Activated naive CD4-positive, alpha-beta T cell treated with anti-CD3 and anti-CD28 coated beads for 36 hours (primary cell): ENCODE data around the gene AKR1C2. TPM values are rescaled to one million over a fixed set of nuclear protein-coding genes. Genes with fewer than 3 reads are reported as not detected.
"Not testable (repeated sequence)": the region's sequence is repeated elsewhere in the genome, so short reads cannot be mapped to it uniquely, and the experiment has no call there.

Experiments used
- CTCF ChIA-PET: fragments of 350-600 bp; sonication (Branson Sonifier 250); formaldehyde crosslinking; loops from one replicate; lab custom pipeline; 2021; ENCODE audit warnings: antibody characterized with exemption; lab: Charles Lee
- DNase-seq: peaks from one replicate; pipeline ENCODE4 v3.0.0-alpha.2; 2020
- H3K27ac Mint-ChIP-seq: one replicate; pipeline ENCODE4 v1.8.0; 2021; ENCODE audit warnings: mild to moderate bottlenecking, mixed read lengths
- H3K27me3 Mint-ChIP-seq: one replicate; pipeline ENCODE4 v1.8.0; 2021; ENCODE audit warnings: low read depth, mixed read lengths
- H3K36me3 Mint-ChIP-seq: one replicate; pipeline ENCODE4 v1.8.0; 2021; ENCODE audit warnings: low read depth, mixed read lengths
- H3K4me1 Mint-ChIP-seq: one replicate; pipeline ENCODE4 v1.8.0; 2021; ENCODE audit warnings: low read depth, mixed read lengths
- H3K4me3 Mint-ChIP-seq: one replicate; pipeline ENCODE4 v1.8.0; 2021; ENCODE audit warnings: mild to moderate bottlenecking, moderate library complexity, mixed read lengths
- H3K9me3 Mint-ChIP-seq: one replicate; pipeline ENCODE4 v1.8.0; 2021; ENCODE audit warnings: mixed read lengths
- intact Hi-C: fragments of 100-400 bp; cut with micrococcal nuclease; formaldehyde crosslinking; loops from one replicate; pipeline ENCODE4 v1.15.1; 2023
- total RNA-seq, 2 experiments: library from RNA; stranded (reverse); gene quantifications; one replicate each; pipeline ENCODE4 v1.2.3, GENCODE V29; 2021

AKR1C2 gene
- under 1 TPM in 1 of 2 experiments, not detected in 1; 0.10 TPM for total RNA-seq

GRCh38 chr10:5003127-5004029 lies at the start of gene AKR1C2:
Gene AKR1C2 (minus strand): TSS chr10:5003857. CDS start chr10:5003835, 22 bp downstream.
- H3K27ac Mint-ChIP-seq, H3K27me3 Mint-ChIP-seq, DNase-seq, H3K4me1 Mint-ChIP-seq, CTCF ChIA-PET, H3K9me3 Mint-ChIP-seq, intact Hi-C loops, H3K36me3 Mint-ChIP-seq, H3K4me3 Mint-ChIP-seq: not testable (repeated sequence)

GRCh38 chr10:5052951-5053500 lies 49.4 kb upstream of the AKR1C2 start:
- H3K36me3 Mint-ChIP-seq, H3K4me3 Mint-ChIP-seq, CTCF ChIA-PET, H3K27me3 Mint-ChIP-seq, H3K9me3 Mint-ChIP-seq, H3K27ac Mint-ChIP-seq, H3K4me1 Mint-ChIP-seq, DNase-seq, intact Hi-C loops: not testable (repeated sequence)

DNA sequence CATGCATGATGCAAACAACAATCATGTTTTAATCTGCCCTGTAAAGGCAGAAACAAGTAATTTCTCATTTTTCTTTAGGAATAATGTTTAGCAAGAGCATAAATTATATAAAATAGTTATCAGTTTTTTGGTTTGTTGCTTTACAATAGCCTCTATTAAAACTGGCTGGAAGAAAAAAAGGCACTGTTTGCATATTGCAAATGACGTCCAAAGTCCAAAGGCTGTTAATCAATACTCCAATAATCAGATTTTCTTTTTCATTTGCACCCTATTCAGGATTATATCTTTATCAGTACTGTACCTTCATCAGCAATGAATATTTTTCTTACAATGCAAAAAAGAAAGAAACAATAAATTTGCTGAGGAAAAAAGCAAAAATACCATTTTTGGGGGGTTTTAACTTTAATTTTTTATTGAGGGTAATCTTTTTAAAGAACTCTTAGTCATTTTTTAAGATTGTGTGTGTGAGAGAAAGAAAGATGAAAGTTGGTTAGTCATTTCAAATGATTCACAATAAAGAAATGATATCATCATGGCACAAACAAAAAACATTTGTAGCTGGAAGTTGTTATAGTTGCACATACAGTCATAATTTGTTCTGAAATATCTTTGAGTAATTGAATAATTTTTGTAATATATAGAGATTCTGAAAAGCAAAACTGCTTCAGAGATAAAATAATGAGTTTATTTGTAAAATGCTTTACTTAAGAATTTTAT lies 44.4 kb upstream of the AKR1C2 start:
- no peaks in the 10 kb centered on the region for H3K4me1 Mint-ChIP-seq
- H3K36me3 Mint-ChIP-seq = no peaks in the 10 kb centered on the region
- DNase-seq = no peak
- intact Hi-C loops = no loop called here
- no peaks in the 10 kb centered on the region for H3K27me3 Mint-ChIP-seq
- H3K27ac Mint-ChIP-seq = no peak overlapping the region
- H3K4me3 Mint-ChIP-seq = no peak overlapping the region
- no peaks in the 10 kb centered on the region for H3K9me3 Mint-ChIP-seq
- CTCF ChIA-PET = no interaction called here

DNA sequence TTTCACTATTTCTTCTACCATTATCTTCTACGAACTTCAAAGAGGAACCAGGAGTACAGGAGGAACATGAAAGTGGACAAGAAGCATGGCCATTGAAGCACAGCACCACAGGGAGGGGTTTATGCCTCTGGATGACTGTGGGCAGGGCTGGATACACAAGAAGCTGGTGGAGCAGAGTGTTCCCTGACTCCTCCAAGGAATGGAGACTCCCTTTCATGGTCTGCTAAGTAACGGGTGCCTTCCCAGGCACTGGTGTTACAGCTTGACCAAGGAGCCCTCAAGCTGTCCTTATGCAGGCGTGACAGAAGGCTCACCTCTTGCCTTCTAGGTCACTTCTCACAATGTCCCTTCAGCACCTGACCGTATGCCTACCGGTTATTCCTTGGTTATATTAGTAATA lies 43.4 kb upstream of the AKR1C2 start:
- CTCF ChIA-PET = interaction anchor here (1.2 kb wide), 1 partner anchor 197 kb away, joined by 3 read pairs; no protein-coding TSS in a partner anchor
- H3K9me3 Mint-ChIP-seq, H3K27ac Mint-ChIP-seq, DNase-seq, intact Hi-C loops, H3K27me3 Mint-ChIP-seq, H3K36me3 Mint-ChIP-seq, H3K4me1 Mint-ChIP-seq, H3K4me3 Mint-ChIP-seq: not testable (repeated sequence)

- intact Hi-C loops = no loop called here
- Mint-ChIP-seq H3K27me3 (no peaks in the 10 kb centered on the region), H3K9me3 (no peaks in the 10 kb centered on the region), H3K4me1 (no peaks in the 10 kb centered on the region), H3K36me3 (no peaks in the 10 kb centered on the region), H3K4me3 (no peak overlapping the region), H3K27ac (no peak overlapping the region)
- no peak for DNase-seq
- CTCF ChIA-PET = interaction anchor here (1.2 kb wide), 1 partner anchor 197 kb away, joined by 3 read pairs; no protein-coding TSS in a partner anchor
Measured at GRCh38 chr10:5046410-5046809, 42.8 kb upstream of the AKR1C2 start.

- H3K27ac Mint-ChIP-seq = no peak overlapping the region
- H3K36me3 Mint-ChIP-seq = no peaks in the 10 kb centered on the region
- H3K27me3 Mint-ChIP-seq = no peaks in the 10 kb centered on the region
- CTCF ChIA-PET = no interaction called here
- H3K4me1 Mint-ChIP-seq = no peaks in the 10 kb centered on the region
- no peak for DNase-seq
- no peak overlapping the region for H3K4me3 Mint-ChIP-seq
- H3K9me3 Mint-ChIP-seq = no peaks in the 10 kb centered on the region
- intact Hi-C loops = no loop called here
Measured at GRCh38 chr10:5045095-5045494, 41.4 kb upstream of the AKR1C2 start.

DNA sequence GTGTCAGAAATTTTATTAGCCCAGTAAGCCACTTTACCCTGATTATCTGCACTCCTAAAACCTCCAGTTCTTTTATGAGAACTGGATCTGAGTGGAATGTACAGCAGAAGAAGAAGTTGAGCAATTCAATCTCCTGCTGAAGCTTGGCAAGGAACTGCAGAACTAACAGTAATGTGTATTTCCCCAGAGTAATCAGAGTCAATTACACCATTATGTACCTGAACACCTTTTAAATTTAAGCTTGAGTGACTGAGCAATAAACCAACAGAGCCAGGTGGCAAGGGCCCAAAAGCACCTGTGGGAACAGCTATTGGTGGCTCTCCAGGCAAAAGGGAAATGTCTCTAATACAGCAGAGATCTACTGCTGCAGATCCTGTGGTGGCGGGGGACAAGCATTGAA lies 40.1 kb upstream of the AKR1C2 start:
- no peak for DNase-seq
- Mint-ChIP-seq H3K4me3 (no peak overlapping the region), H3K9me3 (no peaks in the 10 kb centered on the region), H3K36me3 (no peaks in the 10 kb centered on the region), H3K27ac (no peak overlapping the region), H3K4me1 (no peaks in the 10 kb centered on the region), H3K27me3 (no peaks in the 10 kb centered on the region)
- intact Hi-C loops = no loop called here
- CTCF ChIA-PET = no interaction called here

- Mint-ChIP-seq H3K4me3 (no peak overlapping the region), H3K4me1 (no peaks in the 10 kb centered on the region), H3K36me3 (no peaks in the 10 kb centered on the region), H3K9me3 (no peaks in the 10 kb centered on the region), H3K27ac (no peak overlapping the region), H3K27me3 (no peaks in the 10 kb centered on the region)
- no peak for DNase-seq
- intact Hi-C loops = no loop called here
- CTCF ChIA-PET = no interaction called here
Measured at GRCh38 chr10:5042922-5043321, 39.3 kb upstream of the AKR1C2 start.

- CTCF ChIA-PET = no interaction called here
- Mint-ChIP-seq H3K36me3 (no peaks in the 10 kb centered on the region), H3K27me3 (no peaks in the 10 kb centered on the region), H3K4me3 (no peak overlapping the region), H3K9me3 (no peaks in the 10 kb centered on the region), H3K4me1 (no peaks in the 10 kb centered on the region), H3K27ac (no peak overlapping the region)
- intact Hi-C loops = no loop called here
- no peak for DNase-seq
Measured at GRCh38 chr10:5041471-5042023, 37.9 kb upstream of the AKR1C2 start.

DNA sequence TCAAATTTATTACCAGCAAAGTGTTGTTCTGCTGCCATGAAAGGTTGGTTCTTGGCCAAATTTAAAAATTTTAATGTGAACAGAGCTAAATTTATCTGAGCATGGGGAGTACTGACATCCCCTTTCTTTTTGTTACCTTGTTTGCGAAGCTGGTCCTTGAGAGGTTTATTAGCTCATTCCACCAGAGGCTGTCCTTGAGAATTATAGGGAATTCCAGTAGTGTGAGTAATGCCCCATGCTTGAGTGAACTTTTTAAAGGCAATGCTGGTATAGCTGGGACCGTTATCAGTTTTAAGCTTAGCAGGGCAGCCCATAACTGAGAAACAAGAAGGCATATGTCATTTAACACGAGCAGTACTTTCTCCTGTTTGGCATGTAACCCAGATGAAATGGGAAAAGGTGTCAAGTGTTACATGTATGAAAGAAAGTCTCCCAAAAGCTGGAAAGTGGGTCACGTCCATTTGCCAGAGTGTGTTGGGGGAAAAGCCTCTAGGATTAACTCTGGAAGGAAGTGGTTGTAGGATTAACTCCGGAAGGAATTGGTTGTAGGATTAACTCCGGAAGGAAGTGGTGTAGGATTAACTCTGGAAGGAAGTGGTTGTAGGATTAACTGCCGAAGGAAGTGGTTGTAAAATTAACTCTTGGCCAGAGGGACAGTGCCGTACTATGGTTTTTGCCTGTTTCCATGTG lies 37.3 kb upstream of the AKR1C2 start:
- no peak for DNase-seq
- Mint-ChIP-seq H3K27me3 (no peaks in the 10 kb centered on the region), H3K27ac (no peak overlapping the region), H3K4me1 (no peaks in the 10 kb centered on the region), H3K36me3 (no peaks in the 10 kb centered on the region), H3K9me3 (no peaks in the 10 kb centered on the region), H3K4me3 (no peak overlapping the region)
- CTCF ChIA-PET = no interaction called here
- intact Hi-C loops = no loop called here

DNA sequence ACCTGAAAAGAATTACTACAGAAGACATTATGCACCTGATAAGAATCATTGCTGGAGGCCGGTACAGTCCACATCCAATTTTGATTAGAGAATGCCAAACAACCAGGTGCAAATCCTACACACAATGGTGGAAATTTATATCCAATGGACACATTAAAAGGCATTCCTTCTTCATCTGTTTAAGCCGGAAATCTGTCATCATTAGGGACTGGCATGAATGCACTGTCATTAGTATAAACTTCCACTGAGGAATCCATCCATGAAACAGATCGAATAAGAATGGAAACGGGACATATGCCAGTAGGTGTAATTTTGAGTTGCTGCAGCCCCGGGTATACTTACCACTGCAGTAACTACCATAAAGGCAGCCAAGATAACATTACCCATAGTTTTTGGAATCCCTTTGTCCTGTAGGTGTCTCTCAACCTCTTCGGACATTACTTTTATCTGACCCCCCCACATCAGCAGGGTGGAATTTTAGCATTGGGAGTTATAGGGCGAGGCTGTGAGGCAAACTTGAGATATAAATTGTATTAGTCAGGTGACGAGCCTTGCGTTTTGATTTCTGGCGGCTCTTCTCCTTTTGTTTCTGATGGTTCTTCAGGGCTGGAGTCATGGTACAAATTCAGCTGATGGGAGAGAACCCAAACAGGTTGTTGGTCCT lies 36.5 kb upstream of the AKR1C2 start:
- no peak for DNase-seq
- Mint-ChIP-seq H3K4me3 (no peak overlapping the region), H3K27ac (no peak overlapping the region), H3K9me3 (peaks cover 6% of the 10 kb centered on the region), H3K27me3 (no peaks in the 10 kb centered on the region), H3K36me3 (peaks cover 2% of the 10 kb centered on the region), H3K4me1 (no peaks in the 10 kb centered on the region)
- intact Hi-C loops = no loop called here
- CTCF ChIA-PET = no interaction called here
